MCF 10A (cell line): ENCODE results near the gene FBXW11. TPM values are rescaled to one million over a fixed set of nuclear protein-coding genes. Genes with fewer than 3 reads are reported as not detected.

Experiments
- BruUV-seq: library from RNA; stranded (reverse); fragments of 400-500 nt; replicated peaks from 2 replicates; lab custom pipeline; 2021; lab: Mats Ljungman, UMichigan
- CTCF ChIA-PET: fragments of 300-600 bp; sonication (Branson Sonifier 250); formaldehyde crosslinking; extraction: SDS; loops from one replicate; lab custom pipeline; 2021; ENCODE audit warnings: antibody characterized with exemption, inconsistent platforms; lab: Yijun Ruan, JAX
- POLR2A ChIA-PET: fragments of 300-600, 350-650 bp; sonication (Branson Sonifier 250); formaldehyde crosslinking; extraction: SDS; loops from one replicate; lab custom pipeline; 2020; ENCODE audit warnings: antibody characterized with exemption, inconsistent platforms; lab: Yijun Ruan, JAX
- DNase-seq: peaks from one replicate; pipeline ENCODE4 v3.0.0-alpha.2; 2018; ENCODE audit not compliant: unreplicated experiment
- H3K27ac Mint-ChIP-seq: one replicate; pipeline ENCODE4 v1.8.0; 2022; ENCODE audit warnings: mild to moderate bottlenecking, low read depth, mixed read lengths; ENCODE audit not compliant: unreplicated experiment
- H3K27me3 Mint-ChIP-seq: one replicate; pipeline ENCODE4 v1.8.0; 2022; ENCODE audit warnings: mixed read lengths; ENCODE audit not compliant: insufficient read depth, unreplicated experiment
- H3K36me3 Mint-ChIP-seq: one replicate; pipeline ENCODE4 v1.8.0; 2022; ENCODE audit warnings: mild to moderate bottlenecking, moderate library complexity, mixed read lengths; ENCODE audit not compliant: insufficient read depth, unreplicated experiment
- H3K4me1 Mint-ChIP-seq: one replicate; pipeline ENCODE4 v1.8.0; 2022; ENCODE audit warnings: mixed read lengths; ENCODE audit not compliant: insufficient read depth, unreplicated experiment
- H3K4me3 Mint-ChIP-seq: one replicate; pipeline ENCODE4 v1.8.0; 2022; ENCODE audit warnings: mild to moderate bottlenecking, moderate library complexity, mixed read lengths; ENCODE audit not compliant: unreplicated experiment
- H3K9me3 Mint-ChIP-seq: one replicate; pipeline ENCODE4 v1.8.0; 2022; ENCODE audit warnings: mixed read lengths; ENCODE audit not compliant: unreplicated experiment
- intact Hi-C: fragments of 100-400 bp; cut with micrococcal nuclease; formaldehyde crosslinking; loops from 2 replicates; pipeline ENCODE4 v1.14.1; 2022
- total RNA-seq: library from RNA; stranded (reverse); gene quantifications from 2 replicates; pipeline ENCODE4 v1.2.3, GENCODE V29; 2022
- TF ChIP-seq, protein P1 (sequence below): fragments of 200-600 bp; IDR thresholded peaks from one replicate; pipeline ENCODE4 v1.8.0; 2022; ENCODE audit warnings: antibody characterized with exemption, mild to moderate bottlenecking; ENCODE audit not compliant: unreplicated experiment

FBXW11 gene
- total RNA-seq, 1 experiment from 2014 or later = 64.7 TPM

DNA sequence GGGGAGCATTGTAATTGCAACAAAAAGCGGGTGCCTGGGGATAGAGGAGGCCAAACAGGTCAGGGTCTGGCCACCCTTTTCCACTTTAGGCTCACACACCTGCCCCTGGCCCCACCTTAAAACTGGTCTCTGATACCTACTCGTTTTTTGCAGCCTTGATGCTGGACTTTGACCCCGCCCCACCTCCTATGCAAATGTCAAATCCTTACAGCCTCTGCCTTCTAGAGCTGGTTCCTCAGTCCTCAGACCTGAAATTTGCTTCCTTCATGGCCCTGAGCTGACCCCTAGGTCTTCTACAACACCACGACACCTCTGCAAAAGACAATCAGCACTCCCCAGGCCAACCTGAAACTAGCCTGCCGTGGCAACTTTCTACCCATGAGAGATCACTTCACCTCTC, 183.2 kb downstream of the FBXW11 start:
- H3K27me3 Mint-ChIP-seq = peaks cover 14% of the 10 kb centered on the region
- no peaks in the 10 kb centered on the region for H3K4me1 Mint-ChIP-seq
- H3K36me3 Mint-ChIP-seq = no peaks in the 10 kb centered on the region
- ChIA-PET CTCF (no interaction called here), POLR2A (no interaction called here)
- H3K9me3 Mint-ChIP-seq = peaks cover 19% of the 10 kb centered on the region
- H3K4me3 Mint-ChIP-seq = no peak overlapping the region
- TF ChIP-seq, protein P1, sequence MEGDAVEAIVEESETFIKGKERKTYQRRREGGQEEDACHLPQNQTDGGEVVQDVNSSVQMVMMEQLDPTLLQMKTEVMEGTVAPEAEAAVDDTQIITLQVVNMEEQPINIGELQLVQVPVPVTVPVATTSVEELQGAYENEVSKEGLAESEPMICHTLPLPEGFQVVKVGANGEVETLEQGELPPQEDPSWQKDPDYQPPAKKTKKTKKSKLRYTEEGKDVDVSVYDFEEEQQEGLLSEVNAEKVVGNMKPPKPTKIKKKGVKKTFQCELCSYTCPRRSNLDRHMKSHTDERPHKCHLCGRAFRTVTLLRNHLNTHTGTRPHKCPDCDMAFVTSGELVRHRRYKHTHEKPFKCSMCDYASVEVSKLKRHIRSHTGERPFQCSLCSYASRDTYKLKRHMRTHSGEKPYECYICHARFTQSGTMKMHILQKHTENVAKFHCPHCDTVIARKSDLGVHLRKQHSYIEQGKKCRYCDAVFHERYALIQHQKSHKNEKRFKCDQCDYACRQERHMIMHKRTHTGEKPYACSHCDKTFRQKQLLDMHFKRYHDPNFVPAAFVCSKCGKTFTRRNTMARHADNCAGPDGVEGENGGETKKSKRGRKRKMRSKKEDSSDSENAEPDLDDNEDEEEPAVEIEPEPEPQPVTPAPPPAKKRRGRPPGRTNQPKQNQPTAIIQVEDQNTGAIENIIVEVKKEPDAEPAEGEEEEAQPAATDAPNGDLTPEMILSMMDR = no peak
- DNase-seq = no peak
- no peak overlapping the region for H3K27ac Mint-ChIP-seq
- intact Hi-C loops = no loop called here
- BruUV-seq = no TSS peak

DNA sequence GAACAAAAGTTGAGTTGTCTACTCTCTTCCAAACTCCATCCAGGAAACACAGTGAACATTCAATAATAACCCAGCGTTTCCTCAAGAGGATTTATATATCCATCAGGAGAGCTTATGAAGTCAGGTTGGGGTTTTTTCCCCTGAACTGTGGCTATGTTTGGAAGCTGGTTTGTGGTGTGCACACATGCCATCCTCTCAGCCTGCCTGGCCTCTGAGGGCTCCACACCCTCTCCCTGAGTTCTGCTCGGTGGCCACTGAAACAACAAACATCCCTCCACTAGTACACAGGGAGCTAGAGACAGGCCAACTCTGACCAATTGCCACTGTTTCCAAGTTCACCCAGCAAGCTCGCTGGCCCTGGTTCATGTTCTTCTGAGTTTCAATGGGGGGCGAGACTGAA, 185.2 kb downstream of the FBXW11 start:
- H3K9me3 Mint-ChIP-seq = peaks cover 12% of the 10 kb centered on the region
- POLR2A ChIA-PET = interaction anchor here (1.1 kb wide), 1 partner anchor 12 kb away, joined by 4 read pairs; no protein-coding TSS in a partner anchor
- TF ChIP-seq, protein P1 = no peak
- no peak overlapping the region for H3K27ac Mint-ChIP-seq
- no peaks in the 10 kb centered on the region for H3K4me1 Mint-ChIP-seq
- H3K4me3 Mint-ChIP-seq = no peak overlapping the region
- no peaks in the 10 kb centered on the region for H3K36me3 Mint-ChIP-seq
- no peak for DNase-seq
- CTCF ChIA-PET = interaction anchor here (0.6 to 0.9 kb wide), 3 partner anchors 20 to 338 kb away, joined by 3 to 4 read pairs (median 3); no protein-coding TSS in a partner anchor
- no TSS peak for BruUV-seq
- intact Hi-C loops = no loop called here
- peaks cover 26% of the 10 kb centered on the region for H3K27me3 Mint-ChIP-seq

DNA sequence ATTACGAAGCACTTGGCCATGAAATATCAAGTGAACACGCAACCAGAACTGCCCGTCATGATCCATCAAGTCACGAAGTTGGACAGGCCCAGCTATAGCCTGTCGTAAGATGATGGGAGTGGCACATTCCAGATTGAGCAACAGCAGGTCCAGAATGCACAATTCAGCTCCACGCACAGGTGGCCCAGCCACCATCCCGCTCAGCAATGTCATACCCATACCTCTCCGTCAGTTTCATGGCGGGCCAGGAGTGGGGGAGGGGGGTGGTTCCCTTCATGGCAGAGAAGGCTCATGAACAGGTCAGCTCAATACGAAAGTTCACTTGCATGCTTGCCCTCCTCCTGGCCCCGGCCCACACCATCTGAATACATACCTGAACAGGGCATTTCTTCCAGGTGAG, 185.9 kb downstream of the FBXW11 start:
- Mint-ChIP-seq H3K27ac (no peak overlapping the region), H3K4me3 (no peak overlapping the region), H3K4me1 (no peaks in the 10 kb centered on the region), H3K9me3 (peaks cover 12% of the 10 kb centered on the region), H3K27me3 (peaks cover 28% of the 10 kb centered on the region), H3K36me3 (no peaks in the 10 kb centered on the region)
- POLR2A ChIA-PET = interaction anchor here (0.6 to 1.1 kb wide), 2 partner anchors 13 to 594 kb away, joined by 3 to 4 read pairs; no protein-coding TSS in a partner anchor
- peak; percentile 36 for DNase-seq
- CTCF ChIA-PET = interaction anchor here (0.5 to 0.9 kb wide), 3 partner anchors 78 to 430 kb away, joined by 3 to 4 read pairs (median 3); no protein-coding TSS in a partner anchor
- no TSS peak for BruUV-seq
- TF ChIP-seq, protein P1 = no peak
- intact Hi-C loops = no loop called here

DNA sequence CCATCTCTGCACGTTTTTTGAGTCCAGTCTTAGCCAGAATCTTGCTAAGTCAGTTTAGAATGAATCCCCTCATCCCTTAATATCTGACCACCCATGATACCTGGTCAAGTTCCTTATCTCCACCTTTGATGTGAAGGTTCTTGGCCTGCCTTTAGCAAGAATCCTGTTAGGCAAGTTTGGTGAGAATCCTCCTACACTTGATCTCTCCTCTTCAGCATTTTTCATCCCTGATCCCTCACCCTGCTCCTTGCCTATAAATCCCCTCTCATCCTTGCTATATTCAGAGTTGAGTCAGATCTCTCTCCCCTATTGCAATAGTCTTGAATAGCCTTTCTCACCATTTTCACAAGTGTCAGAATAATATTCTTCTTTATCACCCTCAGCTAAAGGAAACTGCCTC, 189.8 kb downstream of the FBXW11 start:
- Mint-ChIP-seq H3K36me3 (no peaks in the 10 kb centered on the region), H3K27me3 (peaks cover 28% of the 10 kb centered on the region), H3K4me3 (no peak overlapping the region), H3K4me1 (no peaks in the 10 kb centered on the region), H3K9me3 (no peaks in the 10 kb centered on the region), H3K27ac (no peak overlapping the region)
- ChIA-PET POLR2A (no interaction called here), CTCF (no interaction called here)
- TF ChIP-seq, protein P1 = no peak
- intact Hi-C loops = no loop called here
- no TSS peak for BruUV-seq
- no peak for DNase-seq
